ENCODE measurements around the gene SCLY. TPM values are rescaled to one million over a fixed set of nuclear protein-coding genes. Genes with fewer than 3 reads are reported as not detected.

The SCLY gene
- total RNA-seq, 1 experiment from 2014 or later: 28.7 TPM

DNA sequence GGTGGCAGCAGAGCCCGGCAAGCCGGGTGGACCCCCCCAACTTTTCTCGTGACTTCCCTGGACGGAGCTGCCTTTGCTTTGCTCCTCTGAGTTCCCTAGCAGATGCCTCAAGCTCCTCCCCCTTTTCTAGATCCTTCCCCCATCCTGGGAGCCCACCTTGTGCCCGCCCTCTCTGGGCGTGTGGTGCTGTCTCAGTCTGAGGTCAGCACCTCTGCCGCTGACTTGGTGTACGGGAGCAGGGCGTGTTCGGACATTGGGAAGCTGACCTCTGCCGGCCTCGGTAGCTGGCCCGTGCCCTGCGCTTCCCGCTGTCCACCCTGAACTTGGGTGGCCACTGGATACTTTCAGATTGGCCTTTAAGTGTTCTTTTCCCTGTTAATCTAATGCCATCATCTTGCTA lies 19.7 kb downstream of the SCLY start:
- TF ChIP-seq POLR2A (IDR thresholded peaks at IDR 0.05; ENCODE audit: borderline replicate concordance, extremely low read depth, insufficient read depth, insufficient read length) (no peak), JUND (IDR thresholded peaks at IDR 0.05) (no peak), ELF1 (IDR thresholded peaks at IDR 0.05; ENCODE audit: borderline replicate concordance, low read depth) (no peak)
- TF ChIP-seq, protein P1, sequence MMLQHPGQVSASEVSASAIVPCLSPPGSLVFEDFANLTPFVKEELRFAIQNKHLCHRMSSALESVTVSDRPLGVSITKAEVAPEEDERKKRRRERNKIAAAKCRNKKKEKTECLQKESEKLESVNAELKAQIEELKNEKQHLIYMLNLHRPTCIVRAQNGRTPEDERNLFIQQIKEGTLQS (IDR thresholded peaks at IDR 0.05): no peak
- no peak overlapping the region for H3K27ac ChIP-seq (ENCODE audit: low read depth, low read length)
- no peak overlapping the region for H3K4me3 ChIP-seq (replicated peaks in 1 of 2; ENCODE audit: low read depth in 1 of 2, low read length in 2 of 2)
- peaks cover 20% of the 10 kb centered on the region for H3K79me2 ChIP-seq (ENCODE audit: insufficient read depth, low read length)
- POLR2A ChIA-PET: no interaction called here
- H2AFZ ChIP-seq (ENCODE audit: low read depth, low read length, poor library complexity, severe bottlenecking): no peak overlapping the region
- H4K20me1 ChIP-seq (ENCODE audit: insufficient read depth): no peaks in the 10 kb centered on the region
- H3K36me3 ChIP-seq (ENCODE audit: control insufficient read depth in 1 of 2, insufficient read depth in 2 of 2, low read length in 2 of 2): peaks cover 15 to 30% of the 10 kb centered on the region in 2 experiments; a peak in 3 of 4 replicates
- no peaks in the 10 kb centered on the region for H3K4me1 ChIP-seq (ENCODE audit: control insufficient read depth in 1 of 2, insufficient read depth in 2 of 2, low read length in 2 of 2)
- H3K9me2 ChIP-seq (ENCODE audit: insufficient read depth): no peaks in the 10 kb centered on the region
- DNase-seq (ENCODE audit: low read depth, low spot score): no peak
- no peaks in the 10 kb centered on the region for H3K9me3 ChIP-seq (ENCODE audit: control insufficient read depth in 1 of 2, insufficient read depth in 1 of 2, low read depth in 1 of 2, low read length in 2 of 2)
- H3K9ac ChIP-seq (ENCODE audit: low read length): no peak overlapping the region
- no peak; the same call in 1 of the 2 replicates for ATAC-seq
- no peaks in the 10 kb centered on the region for H3K27me3 ChIP-seq (ENCODE audit: insufficient read depth, low read length)
- CTCF ChIA-PET: no interaction called here
- intact Hi-C loops (cut with micrococcal nuclease): no loop called here
- RAD21 ChIA-PET (ENCODE audit: low non-redundant PET in 1 of 2, low total read pairs in 2 of 2, uncharacterized antibody in 2 of 2, unreplicated experiment in 2 of 2): no interaction called here
- no peak overlapping the region for H3K4me2 ChIP-seq (ENCODE audit: low read length)
- no TSS peak for BruUV-seq (replicated peaks)

DNA sequence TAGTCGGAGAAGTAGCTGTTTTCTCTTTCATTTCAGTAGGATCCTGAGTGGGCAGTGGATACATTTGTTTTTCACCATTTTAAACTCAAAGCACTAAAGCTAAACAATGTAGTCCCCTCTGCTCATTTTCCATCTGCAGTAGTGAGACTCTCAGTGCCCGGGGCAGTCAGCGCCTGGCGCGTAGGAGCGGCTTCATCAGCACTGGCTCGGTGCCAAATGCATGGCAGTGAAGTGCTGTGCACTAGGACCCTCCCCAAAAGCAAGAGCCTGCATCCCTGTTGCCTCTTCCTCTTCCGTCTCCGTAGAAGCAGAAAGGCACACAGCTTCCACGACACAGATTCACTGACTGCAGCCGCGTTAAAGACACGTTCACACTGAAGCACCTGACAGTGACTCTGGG lies 20.3 kb downstream of the SCLY start:
- H3K9me2 ChIP-seq (ENCODE audit: insufficient read depth): no peaks in the 10 kb centered on the region
- H2AFZ ChIP-seq (ENCODE audit: low read depth, low read length, poor library complexity, severe bottlenecking): no peak overlapping the region
- H3K4me2 ChIP-seq (ENCODE audit: low read length): no peak overlapping the region
- no peak overlapping the region for H3K4me3 ChIP-seq (replicated peaks in 1 of 2; ENCODE audit: low read depth in 1 of 2, low read length in 2 of 2)
- ATAC-seq: no peak
- TF ChIP-seq, protein P2, sequence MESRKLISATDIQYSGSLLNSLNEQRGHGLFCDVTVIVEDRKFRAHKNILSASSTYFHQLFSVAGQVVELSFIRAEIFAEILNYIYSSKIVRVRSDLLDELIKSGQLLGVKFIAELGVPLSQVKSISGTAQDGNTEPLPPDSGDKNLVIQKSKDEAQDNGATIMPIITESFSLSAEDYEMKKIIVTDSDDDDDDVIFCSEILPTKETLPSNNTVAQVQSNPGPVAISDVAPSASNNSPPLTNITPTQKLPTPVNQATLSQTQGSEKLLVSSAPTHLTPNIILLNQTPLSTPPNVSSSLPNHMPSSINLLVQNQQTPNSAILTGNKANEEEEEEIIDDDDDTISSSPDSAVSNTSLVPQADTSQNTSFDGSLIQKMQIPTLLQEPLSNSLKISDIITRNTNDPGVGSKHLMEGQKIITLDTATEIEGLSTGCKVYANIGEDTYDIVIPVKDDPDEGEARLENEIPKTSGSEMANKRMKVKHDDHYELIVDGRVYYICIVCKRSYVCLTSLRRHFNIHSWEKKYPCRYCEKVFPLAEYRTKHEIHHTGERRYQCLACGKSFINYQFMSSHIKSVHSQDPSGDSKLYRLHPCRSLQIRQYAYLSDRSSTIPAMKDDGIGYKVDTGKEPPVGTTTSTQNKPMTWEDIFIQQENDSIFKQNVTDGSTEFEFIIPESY (IDR thresholded peaks at IDR 0.05; ENCODE audit: extremely low read depth, insufficient replicate concordance, low read length): no peak
- TF ChIP-seq ZNF274 (IDR thresholded peaks at IDR 0.05; ENCODE audit: low read depth, low read length) (no peak), SP1 (IDR thresholded peaks at IDR 0.05; ENCODE audit: low read depth) (no peak), ZFX (IDR thresholded peaks at IDR 0.05) (no peak), POLR2AphosphoS5 (IDR thresholded peaks at IDR 0.05; ENCODE audit: low read depth, low read length) (no peak), JUND (IDR thresholded peaks at IDR 0.05) (no peak), SIN3A (IDR thresholded peaks at IDR 0.05; ENCODE audit: low read depth) (no peak), POLR2A (IDR thresholded peaks at IDR 0.05; ENCODE audit: borderline replicate concordance, extremely low read depth, insufficient read depth, insufficient read length) (no peak), TCF7L2 (IDR thresholded peaks at IDR 0.05; ENCODE audit: borderline replicate concordance, extremely low read depth, insufficient read depth, insufficient read length) (no peak), CEBPB (IDR thresholded peaks at IDR 0.05; ENCODE audit: low read depth) (no peak), YY1 (IDR thresholded peaks at IDR 0.05; ENCODE audit: extremely low read depth, insufficient replicate concordance, low read depth, low read length) (no peak)
- TF ChIP-seq, protein P1 (IDR thresholded peaks at IDR 0.05): no peak
- H4K20me1 ChIP-seq (ENCODE audit: insufficient read depth): no peaks in the 10 kb centered on the region
- intact Hi-C loops (cut with micrococcal nuclease): no loop called here
- ChIA-PET POLR2A (no interaction called here), CTCF (no interaction called here), RAD21 (ENCODE audit: low non-redundant PET in 1 of 2, low total read pairs in 2 of 2, uncharacterized antibody in 2 of 2, unreplicated experiment in 2 of 2) (no interaction called here)
- H3K9me3 ChIP-seq (ENCODE audit: control insufficient read depth in 1 of 2, insufficient read depth in 1 of 2, low read depth in 1 of 2, low read length in 2 of 2): no peaks in the 10 kb centered on the region
- no peaks in the 10 kb centered on the region for H3K4me1 ChIP-seq (ENCODE audit: control insufficient read depth in 1 of 2, insufficient read depth in 2 of 2, low read length in 2 of 2)
- no peak overlapping the region for H3K27ac ChIP-seq (ENCODE audit: low read depth, low read length)
- no peak for DNase-seq (ENCODE audit: low read depth, low spot score)
- H3K36me3 ChIP-seq (ENCODE audit: control insufficient read depth in 1 of 2, insufficient read depth in 2 of 2, low read length in 2 of 2): peaks cover 19 to 30% of the 10 kb centered on the region in 2 experiments; a peak in 3 of 4 replicates
- no peaks in the 10 kb centered on the region for H3K27me3 ChIP-seq (ENCODE audit: insufficient read depth, low read length)
- BruUV-seq (replicated peaks): no TSS peak
- H3K79me2 ChIP-seq (ENCODE audit: insufficient read depth, low read length): peaks cover 15% of the 10 kb centered on the region; the same call in 1 of the 2 replicates
- no peak overlapping the region for H3K9ac ChIP-seq (ENCODE audit: low read length)
